Inferior parietal cortex (tissue), 1 donor: ENCODE measurements around the gene ENPP6.
"Not testable (repeated sequence)": the region's sequence is repeated elsewhere in the genome, so short reads cannot be mapped to it uniquely, and the experiment has no call there.

Experiments used
- DNase-seq: peaks from one replicate; pipeline ENCODE4 v3.0.0-alpha.2; 2016; ENCODE audit errors: extremely low spot score

Gene ENPP6

GRCh38 chr4:184235526-184235925, 17.9 kb upstream of the ENPP6 start:
- DNase-seq = no peak

DNA sequence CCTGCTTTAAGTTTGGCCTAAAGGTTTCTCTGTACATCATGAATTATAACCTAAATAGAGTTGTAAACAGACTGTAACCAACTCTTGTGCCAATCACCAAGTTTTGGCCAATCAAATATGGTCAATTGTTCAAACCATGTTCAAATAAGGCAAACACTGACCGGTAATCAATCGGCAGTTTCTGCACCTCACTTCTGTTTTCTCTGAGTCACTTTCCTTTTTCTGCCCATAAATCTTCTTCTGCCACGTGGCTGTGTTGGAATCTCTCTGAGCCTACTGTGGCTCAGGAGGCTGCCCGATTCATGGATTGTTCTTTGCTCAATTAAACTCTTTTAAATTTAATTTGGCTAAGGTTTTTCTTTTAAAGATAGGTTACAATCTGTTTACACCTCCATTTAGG, 16.5 kb upstream of the ENPP6 start:
- no peak for DNase-seq

DNA sequence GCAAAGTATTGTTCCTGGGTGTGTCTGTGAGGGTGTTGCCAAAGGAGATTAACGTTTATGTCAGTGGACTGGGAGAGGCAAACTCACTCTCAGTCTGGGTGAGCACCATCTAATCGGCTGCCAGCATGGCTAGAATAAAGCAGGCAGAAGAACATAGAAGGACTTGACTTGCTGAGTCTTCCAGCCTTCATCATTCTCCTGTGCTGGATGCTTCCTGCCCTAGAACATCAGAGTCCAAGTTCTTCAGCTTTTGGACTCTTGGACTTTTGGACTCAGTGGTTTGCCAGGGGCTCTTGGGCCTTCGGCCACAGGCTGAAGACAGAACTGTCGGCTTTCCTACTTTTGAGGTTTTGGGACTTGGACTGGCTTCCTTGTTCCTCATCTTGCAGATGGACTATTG, 15.3 kb upstream of the ENPP6 start:
- no peak for DNase-seq

DNA sequence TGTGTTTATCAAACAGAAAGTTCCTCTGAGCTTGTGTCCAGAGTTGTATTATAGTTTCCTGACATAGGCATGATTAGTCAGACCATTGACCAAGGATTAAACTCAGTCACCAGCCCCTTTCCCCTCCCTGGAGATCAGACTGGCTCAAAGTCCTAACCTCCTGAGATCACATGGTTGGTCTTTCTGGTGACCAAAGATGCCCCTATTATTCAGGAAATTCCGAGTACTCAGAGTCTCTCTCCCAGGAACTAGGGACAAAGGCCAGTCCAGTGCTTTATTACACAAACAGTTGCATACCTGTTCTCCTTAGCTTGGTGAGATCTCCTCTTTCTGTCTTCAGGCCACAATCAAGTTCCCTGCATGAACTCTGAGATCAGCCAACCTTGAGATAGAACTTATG, 14.5 kb upstream of the ENPP6 start:
- DNase-seq = no peak

- DNase-seq = no peak
Measured at GRCh38 chr4:184231573-184231972, 13.9 kb upstream of the ENPP6 start.

- DNase-seq = no peak
Measured at GRCh38 chr4:184228056-184228705, 10.5 kb upstream of the ENPP6 start.

GRCh38 chr4:184216515-184216914, 1.2 kb downstream of the ENPP6 start:
- no peak for DNase-seq

DNA sequence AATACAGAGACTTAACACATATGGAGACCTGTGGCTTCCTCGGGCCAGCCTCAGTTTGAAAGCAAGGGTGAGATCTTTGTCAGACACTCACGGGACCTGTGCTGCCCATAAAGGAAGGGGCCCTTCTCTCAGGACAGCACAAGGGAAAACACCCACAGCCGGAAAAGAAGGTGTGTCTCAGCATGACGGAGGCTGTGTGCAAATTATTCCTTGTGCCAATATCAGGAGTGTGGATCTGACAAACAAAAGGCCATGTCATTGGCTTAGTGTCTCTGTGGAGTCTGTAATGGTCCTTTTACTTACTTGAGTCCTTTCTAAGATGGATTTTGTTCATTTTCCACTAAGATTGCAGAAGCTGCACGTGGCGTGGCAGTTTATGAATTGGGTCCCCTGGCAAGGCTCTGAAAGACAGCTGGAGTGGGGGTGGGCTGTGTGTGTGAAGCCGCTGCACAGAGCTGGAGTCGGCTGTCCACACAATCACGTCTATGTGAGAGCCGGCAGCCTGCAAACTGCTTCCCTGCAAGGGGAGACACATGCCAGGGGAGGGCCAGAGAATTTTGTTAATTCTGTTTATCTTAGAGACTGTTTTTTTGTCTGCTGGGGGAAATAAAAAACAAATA, 1.9 kb downstream of the ENPP6 start:
- peak; percentile 31 for DNase-seq

DNA sequence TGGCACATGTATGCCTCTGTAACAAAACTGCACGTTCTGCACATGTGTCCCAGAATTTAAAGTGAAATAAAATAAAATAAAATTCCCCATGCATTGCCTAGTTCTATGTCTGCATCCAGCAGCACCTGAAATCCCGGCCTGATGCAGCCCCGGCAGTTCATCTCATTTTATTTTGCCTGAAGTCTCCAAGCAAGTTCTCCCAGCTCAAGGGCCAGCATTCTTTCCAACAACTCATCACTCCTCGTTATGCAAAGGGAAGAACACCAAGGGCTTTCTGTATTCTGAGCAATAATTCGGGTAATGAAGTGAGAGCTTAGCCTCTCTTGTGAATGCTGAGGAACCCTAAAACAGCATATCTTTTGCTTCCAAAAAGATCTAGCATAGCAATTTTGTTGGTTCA, 2.7 kb downstream of the ENPP6 start:
- no peak for DNase-seq

DNA sequence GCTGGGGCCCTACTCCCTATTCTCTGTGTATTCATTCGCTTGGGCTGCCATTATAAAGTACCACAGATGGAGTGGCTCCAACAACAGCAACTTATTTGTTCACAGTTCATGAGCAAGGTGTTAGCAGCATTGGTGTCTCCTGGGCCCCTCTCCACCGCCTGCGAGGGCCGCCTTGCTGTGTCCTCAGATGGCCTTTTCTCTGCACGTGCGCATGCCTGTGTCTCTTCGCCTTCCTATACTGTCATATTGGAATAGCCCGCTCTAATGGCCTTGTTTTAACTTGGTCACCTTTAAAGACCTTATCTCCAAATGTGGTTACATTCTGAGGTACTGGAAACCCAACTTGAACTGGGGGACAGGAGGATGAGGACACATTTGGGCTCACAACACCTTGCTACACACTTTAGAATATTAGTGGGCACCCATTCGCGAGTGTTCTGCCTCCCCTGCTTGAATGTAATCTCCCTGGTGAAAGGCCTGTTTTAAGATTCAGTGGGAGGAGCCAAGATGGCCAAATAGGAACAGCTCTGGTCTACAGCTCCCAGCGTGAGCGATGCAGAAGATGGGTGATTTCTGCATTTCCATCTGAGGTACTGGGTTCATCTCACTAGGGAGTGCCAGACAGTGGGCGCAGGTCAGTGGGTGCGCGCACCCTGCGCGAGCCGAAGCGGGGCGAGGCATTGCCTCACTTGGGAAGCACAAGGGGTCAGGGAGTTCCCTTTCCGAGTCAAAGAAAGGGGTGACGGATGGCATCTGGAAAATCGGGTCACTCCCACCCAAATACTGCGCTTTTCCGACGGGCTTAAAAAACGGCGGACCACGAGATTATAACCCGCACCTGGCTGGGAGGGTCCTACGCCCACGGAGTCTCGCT, 9.7 kb downstream of the ENPP6 start:
- DNase-seq = not testable (repeated sequence)

DNA sequence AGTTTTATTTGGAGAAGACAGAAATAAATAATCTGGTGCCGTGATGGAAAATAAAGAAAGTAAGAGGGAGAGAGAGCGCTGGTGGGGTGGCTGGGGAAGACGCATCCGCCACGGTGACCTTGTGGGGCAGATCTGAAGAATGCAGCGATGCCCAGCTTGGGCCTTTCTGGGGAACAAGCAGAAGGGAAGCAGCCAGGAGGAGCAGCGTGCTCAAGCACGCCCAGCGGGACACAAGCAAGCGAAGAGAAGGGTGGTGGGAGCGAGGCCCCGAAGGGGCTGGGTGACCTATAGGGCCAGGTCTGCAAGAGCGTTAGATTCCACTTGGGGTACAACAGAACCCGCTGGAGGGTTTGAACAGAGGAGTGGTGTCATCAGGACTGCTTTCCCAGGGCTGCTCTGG, 12.4 kb downstream of the ENPP6 start:
- no peak for DNase-seq

DNA sequence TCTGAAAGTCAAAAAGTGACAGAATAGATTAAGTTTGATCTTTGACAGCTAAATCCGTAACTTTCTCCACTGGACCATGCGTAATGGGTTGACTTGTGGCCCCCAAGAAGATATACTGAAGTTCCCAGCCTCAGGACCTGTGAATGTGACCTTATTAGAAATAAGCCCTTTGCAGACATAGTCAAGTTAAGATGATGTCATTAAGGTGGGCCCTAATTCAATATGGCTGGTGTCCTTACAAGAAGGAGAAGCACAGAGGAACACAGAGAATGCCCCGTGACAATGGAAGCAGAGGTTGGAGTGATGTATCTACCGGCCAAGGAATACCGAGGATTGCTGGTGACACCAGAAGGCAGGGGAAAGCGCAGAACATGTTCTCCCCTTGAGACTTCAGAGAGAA, 14.4 kb downstream of the ENPP6 start:
- DNase-seq = no peak

GRCh38 chr4:184201179-184201578, 16.5 kb downstream of the ENPP6 start:
- DNase-seq = no peak

DNA sequence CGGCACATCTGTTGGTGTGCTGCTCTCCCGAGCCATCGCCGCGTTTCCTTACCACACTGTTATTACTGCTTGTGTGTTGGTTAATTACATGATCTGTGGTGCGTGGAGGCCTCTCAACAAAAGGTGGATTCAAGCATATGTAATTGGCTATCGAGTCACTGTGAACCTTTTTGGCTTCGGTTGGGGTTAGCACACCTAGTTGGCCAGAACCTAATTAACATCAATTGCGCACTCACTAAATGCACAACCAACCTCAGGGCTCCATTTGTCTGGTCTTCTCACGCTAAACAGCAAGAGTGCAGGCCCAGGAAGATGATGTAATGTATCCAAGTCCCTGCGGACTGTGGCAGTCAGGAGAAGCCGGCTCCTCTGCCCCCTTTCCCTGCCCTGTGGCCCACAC, 17.4 kb downstream of the ENPP6 start:
- no peak for DNase-seq

GRCh38 chr4:184199780-184200179, 17.9 kb downstream of the ENPP6 start:
- no peak for DNase-seq

GRCh38 chr4:184198190-184198589, 19.5 kb downstream of the ENPP6 start:
- no peak for DNase-seq

DNA sequence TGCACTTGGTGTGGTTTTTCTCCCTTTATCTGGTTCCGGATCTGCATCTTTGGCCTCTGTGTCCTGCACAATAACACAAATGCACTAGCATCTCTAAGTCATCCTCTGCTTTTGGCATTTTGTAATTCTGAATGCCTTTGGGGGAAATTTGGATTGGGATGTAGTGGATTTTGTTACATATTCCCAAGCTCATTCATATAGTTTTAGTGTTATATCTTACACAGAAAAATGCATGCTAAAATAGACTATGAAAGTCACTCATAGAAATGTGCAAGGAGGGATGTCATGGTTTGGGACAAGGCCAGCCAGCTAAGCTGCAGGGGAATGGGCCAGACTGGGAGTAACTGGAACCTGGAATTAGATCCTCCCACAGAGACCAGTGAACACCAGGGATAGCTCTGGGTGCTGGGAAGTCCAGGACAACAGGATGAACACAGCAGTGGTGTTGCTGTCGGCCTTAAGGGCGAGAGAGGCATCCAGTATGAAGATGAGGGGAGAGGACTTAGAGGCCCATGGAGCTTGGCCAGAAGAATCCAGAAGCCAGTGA, 20.1 kb downstream of the ENPP6 start:
- DNase-seq = no peak

- DNase-seq = no peak
Measured at GRCh38 chr4:184196730-184197385, 20.8 kb downstream of the ENPP6 start.

DNA sequence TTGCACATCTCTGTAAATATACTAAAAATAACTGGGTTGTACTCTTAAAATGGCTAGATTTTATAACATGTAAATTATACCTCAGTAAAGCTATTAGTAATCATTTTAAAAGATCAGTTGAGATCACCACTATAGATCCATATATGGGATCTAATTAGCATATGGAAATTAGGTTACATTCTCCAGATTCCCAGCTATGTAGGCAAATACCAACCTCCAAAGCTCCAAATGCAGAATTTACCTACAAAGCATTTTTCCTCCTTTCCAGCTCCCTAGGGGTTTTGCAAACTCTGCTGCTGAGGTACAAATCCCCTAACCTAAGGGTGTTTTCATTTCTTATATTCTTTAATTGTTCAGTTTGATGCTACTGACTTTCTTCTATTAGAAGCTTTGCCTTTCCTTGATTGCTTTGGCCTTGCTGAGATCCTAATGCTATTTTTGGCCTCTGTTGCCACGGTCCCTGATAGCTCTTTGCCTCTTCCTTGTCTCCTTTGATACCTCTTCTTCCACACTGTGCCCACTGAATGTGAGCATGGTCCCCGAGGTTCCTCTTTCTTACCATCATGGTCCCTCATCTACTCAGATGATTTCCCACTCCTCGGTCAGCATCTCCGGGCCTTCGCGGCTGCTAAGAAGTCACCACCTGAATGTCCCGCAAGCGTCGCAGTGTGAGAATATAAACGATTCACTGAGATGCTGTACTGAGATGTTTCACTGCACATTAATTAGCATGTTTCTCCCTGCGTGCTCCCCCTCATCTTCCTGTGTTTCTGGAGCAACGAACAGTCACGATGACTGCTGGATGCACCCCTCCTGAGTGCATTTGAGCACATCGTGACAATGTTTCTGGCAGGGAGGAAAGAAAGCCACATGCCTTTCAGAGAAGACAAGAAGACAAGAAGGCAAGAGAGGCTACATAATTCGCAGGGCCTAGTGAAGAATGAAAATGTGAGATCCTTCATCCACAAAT, 23.8 kb downstream of the ENPP6 start:
- no peak for DNase-seq

DNA sequence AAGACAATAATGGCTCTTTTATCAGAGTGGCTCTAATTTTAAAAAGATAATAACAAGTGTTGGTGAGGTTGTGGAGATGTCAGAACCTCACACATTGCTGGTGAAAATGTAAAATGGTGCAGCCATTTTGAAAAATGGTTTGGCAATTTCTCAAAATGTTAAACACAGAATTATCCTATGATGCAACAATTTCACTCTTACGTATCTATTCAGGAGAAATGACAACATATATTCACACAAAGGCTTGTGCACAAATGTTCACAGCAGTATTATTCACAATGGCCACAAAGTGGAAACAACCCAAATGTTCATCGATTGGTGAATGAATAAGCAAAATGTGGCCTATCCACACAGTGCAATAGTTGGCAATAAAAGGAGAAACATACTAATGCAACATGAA, 24.7 kb downstream of the ENPP6 start:
- no peak for DNase-seq

DNA sequence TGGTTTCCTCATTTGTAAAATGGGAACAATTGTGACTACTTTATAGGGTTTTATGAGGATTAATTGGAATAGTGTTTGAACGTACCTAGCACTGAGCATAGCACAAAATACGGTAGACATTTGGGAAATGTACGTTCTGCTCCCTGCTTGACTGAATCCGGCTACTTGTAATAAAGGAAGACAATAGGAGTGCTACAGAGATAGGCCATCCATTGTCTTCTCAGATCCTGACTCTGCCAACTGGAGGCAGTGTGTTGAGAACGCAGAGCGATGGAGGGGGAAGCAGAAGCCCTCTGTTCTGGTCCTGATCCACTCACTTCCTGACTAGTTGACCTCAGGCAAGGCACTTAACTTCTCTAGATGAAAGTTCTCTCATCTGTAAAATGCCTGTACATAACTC, 26.4 kb downstream of the ENPP6 start:
- peak; percentile 61 for DNase-seq
